ENCODE data around the gene CCDC57. TPM values are rescaled to one million over a fixed set of nuclear protein-coding genes. Genes with fewer than 3 reads are reported as not detected.

CCDC57 gene
- total and polyA plus RNA-seq, 8 donors, result 19.6 to 176 (median 25.4) TPM

GRCh38 chr17:82076785-82077591, 135.7 kb downstream of the CCDC57 start:
- WGBS, 2 donors, result 80% methylated on average over 20 to 21 of the region's 21 CpGs
- FAIRE-seq (no peak), ATAC-seq (peak in 2 of 4 donors; percentile 4 to 24), DNase-seq (peak in 1 of 6 donors; percentile 62)
- peaks cover 0 to 7% (median 0%) of the 10 kb centered on the region in 3 donors for H3K36me3 ChIP-seq
- no peak overlapping the region for H3K4me3 ChIP-seq
- H3K27me3 ChIP-seq, result no peaks in the 10 kb centered on the region
- no peak overlapping the region for H3K27ac ChIP-seq
- no peaks in the 10 kb centered on the region for H3K9me3 ChIP-seq
- intact Hi-C loops (cut with DNase I), result no loop called here
- TF ChIP-seq, protein P1, sequence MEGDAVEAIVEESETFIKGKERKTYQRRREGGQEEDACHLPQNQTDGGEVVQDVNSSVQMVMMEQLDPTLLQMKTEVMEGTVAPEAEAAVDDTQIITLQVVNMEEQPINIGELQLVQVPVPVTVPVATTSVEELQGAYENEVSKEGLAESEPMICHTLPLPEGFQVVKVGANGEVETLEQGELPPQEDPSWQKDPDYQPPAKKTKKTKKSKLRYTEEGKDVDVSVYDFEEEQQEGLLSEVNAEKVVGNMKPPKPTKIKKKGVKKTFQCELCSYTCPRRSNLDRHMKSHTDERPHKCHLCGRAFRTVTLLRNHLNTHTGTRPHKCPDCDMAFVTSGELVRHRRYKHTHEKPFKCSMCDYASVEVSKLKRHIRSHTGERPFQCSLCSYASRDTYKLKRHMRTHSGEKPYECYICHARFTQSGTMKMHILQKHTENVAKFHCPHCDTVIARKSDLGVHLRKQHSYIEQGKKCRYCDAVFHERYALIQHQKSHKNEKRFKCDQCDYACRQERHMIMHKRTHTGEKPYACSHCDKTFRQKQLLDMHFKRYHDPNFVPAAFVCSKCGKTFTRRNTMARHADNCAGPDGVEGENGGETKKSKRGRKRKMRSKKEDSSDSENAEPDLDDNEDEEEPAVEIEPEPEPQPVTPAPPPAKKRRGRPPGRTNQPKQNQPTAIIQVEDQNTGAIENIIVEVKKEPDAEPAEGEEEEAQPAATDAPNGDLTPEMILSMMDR (IDR thresholded peaks at IDR 0.05), result no peak
- H3K4me1 ChIP-seq, result no peaks in the 10 kb centered on the region

DNA sequence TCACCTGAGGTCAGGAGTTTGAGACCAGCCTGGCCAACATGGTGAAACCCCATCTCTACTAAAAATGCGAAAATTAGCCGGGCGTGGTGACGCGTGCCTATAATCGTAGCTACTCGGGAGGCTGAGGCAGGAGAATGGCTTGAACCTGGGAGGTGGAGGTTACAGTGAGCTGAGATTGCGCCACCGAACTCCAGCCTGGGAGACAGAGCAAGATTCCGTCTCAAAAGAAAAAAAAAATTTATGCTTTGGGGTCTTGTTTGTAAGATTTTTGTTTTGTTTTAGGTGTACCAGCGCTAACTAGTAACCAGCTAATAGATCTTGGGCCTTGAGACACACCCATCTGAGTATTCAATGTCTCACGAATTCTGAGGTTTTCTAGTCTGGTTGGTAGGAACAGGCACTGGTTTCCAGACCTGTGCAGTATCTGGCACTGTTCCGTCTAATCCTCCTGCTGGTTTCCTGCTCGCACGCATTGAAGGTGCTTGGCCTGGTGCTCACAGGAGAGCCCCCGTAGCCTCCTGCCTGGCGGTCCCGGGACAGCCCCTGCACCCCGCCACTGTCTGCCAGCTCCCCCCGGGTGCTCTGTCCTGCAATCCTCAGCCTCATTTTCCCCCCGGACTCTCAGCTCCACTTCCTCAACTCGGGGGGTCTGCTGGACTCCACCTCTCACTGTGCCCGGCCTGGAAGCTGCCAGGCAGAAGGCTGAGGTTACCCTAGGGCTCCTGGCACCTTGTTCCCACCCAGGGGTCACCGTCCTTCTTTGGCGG, 136.4 kb downstream of the CCDC57 start:
- TF ChIP-seq, protein P1 (IDR thresholded peaks at IDR 0.05), result no peak
- no peak overlapping the region for H3K4me3 ChIP-seq
- peaks cover 0 to 7% (median 0%) of the 10 kb centered on the region in 3 donors for H3K36me3 ChIP-seq
- no peak for ATAC-seq
- DNase-seq, result peak in 1 of 6 donors; percentile 27
- no peak overlapping the region for H3K27ac ChIP-seq
- no peaks in the 10 kb centered on the region for H3K4me1 ChIP-seq
- H3K9me3 ChIP-seq, result no peaks in the 10 kb centered on the region
- FAIRE-seq, result no peak
- intact Hi-C loops (cut with DNase I), result no loop called here
- no peaks in the 10 kb centered on the region for H3K27me3 ChIP-seq
- 80 to 87% methylated on average over 25 of the region's 25 CpGs for WGBS, 2 donors

- no peak overlapping the region for H3K27ac ChIP-seq
- H3K4me3 ChIP-seq, result no peak overlapping the region
- FAIRE-seq, result no peak
- 73 to 80% methylated on average over 9 of the region's 9 CpGs for WGBS, 2 donors
- H3K4me1 ChIP-seq, result no peaks in the 10 kb centered on the region
- intact Hi-C loops (cut with DNase I), result no loop called here
- ATAC-seq, result no peak
- no peaks in the 10 kb centered on the region for H3K36me3 ChIP-seq
- TF ChIP-seq, protein P1 (IDR thresholded peaks at IDR 0.05), result no peak
- no peaks in the 10 kb centered on the region for H3K27me3 ChIP-seq
- no peaks in the 10 kb centered on the region for H3K9me3 ChIP-seq
- DNase-seq, result no peak
Observed at GRCh38 chr17:82073446-82073845, 139.2 kb downstream of the CCDC57 start.

DNA sequence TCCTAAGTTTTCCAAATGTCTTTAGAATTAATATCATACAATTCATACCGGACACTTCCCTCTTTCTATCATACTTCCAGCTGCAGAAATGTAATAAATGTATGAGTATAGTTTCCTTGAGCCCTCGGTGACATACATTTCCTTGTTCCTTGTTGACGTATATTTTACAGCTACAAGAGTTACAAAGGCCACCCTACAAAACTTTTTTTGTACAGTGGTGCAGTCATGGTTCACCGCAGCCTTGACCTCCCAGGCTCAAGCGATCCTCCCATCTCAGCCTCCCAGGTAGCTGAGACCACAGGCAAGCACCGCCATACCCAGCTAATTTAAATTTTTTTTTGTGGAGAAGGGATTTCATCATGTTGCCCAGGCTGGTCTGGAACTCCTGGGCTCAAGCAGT, 139.8 kb downstream of the CCDC57 start:
- Histone ChIP-seq H3K27me3 (no peaks in the 10 kb centered on the region), H3K9me3 (no peaks in the 10 kb centered on the region), H3K36me3 (no peaks in the 10 kb centered on the region), H3K4me1 (no peaks in the 10 kb centered on the region), H3K4me3 (no peak overlapping the region), H3K27ac (no peak overlapping the region)
- no peak for ATAC-seq
- TF ChIP-seq, protein P1 (IDR thresholded peaks at IDR 0.05), result no peak
- FAIRE-seq, result no peak
- DNase-seq, result no peak
- intact Hi-C loops (cut with DNase I), result no loop called here
- 78 to 80% methylated on average over 6 of the region's 6 CpGs for WGBS, 2 donors
